H1 (cell line): ENCODE data around the gene SPOCK1.

Source experiments
- EP300 ChIP-seq, 2 experiments: IDR thresholded peaks; 1 replicate in 1 of 2; 2 replicates in 1 of 2; pipeline ENCODE4 v1.6.1; 2011 to 2012; ENCODE audit warnings: low read depth in 2 of 2, low read length in 2 of 2, mild to moderate bottlenecking in 2 of 2, borderline replicate concordance in 1 of 2, inconsistent platforms in 1 of 2, moderate library complexity in 1 of 2
- TF ChIP-seq, protein P1 (sequence below), 3 experiments: IDR thresholded peaks; 1 replicate in 2 of 3; 2 replicates in 1 of 3; pipeline versions ENCODE4 v1.5.1 to v1.6.1; 2011; ENCODE audit warnings: low read length in 3 of 3, mild to moderate bottlenecking in 3 of 3, inconsistent platforms in 2 of 3, low read depth in 1 of 3, moderate library complexity in 1 of 3; ENCODE audit not compliant: insufficient read depth in 1 of 3; ENCODE audit errors: control extremely low read depth in 1 of 3

DNA sequence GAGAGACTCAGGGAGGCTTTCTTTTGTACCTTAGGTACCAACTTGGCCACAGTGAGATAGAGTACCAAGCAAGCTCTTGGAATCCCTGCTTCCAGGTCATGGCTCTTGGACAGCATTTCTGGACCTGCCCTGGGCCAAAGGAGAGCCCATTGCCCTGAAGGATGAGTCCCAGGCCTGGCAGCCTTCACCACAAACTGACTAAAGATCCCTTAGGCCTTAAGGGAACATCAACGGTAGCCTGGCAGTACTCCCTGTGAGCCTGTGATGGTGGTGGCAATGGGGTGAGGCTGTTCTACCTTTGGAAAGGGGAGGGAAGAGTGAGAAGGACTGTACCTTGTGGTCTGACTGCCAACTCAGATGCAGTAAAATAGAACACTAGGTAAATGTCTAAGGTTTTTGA, 334.6 kb downstream of the SPOCK1 start:
- TF ChIP-seq, protein P1, sequence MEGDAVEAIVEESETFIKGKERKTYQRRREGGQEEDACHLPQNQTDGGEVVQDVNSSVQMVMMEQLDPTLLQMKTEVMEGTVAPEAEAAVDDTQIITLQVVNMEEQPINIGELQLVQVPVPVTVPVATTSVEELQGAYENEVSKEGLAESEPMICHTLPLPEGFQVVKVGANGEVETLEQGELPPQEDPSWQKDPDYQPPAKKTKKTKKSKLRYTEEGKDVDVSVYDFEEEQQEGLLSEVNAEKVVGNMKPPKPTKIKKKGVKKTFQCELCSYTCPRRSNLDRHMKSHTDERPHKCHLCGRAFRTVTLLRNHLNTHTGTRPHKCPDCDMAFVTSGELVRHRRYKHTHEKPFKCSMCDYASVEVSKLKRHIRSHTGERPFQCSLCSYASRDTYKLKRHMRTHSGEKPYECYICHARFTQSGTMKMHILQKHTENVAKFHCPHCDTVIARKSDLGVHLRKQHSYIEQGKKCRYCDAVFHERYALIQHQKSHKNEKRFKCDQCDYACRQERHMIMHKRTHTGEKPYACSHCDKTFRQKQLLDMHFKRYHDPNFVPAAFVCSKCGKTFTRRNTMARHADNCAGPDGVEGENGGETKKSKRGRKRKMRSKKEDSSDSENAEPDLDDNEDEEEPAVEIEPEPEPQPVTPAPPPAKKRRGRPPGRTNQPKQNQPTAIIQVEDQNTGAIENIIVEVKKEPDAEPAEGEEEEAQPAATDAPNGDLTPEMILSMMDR (IDR thresholded peaks at IDR 0.05; ENCODE audit: control extremely low read depth in 1 of 3, insufficient read depth in 1 of 3, low read depth in 1 of 3, low read length in 3 of 3): no peak
- no peak for TF ChIP-seq EP300 (IDR thresholded peaks at IDR 0.05; ENCODE audit: borderline replicate concordance in 1 of 2, low read depth in 2 of 2, low read length in 2 of 2)
